Measurements from ENCODE around the gene PDE4D. TPM values are rescaled to one million over a fixed set of nuclear protein-coding genes. Genes with fewer than 3 reads are reported as not detected.

The PDE4D gene
- total RNA-seq, 6 experiments from 2014 or later = 1.6 to 10.3 (median 5.6) TPM

DNA sequence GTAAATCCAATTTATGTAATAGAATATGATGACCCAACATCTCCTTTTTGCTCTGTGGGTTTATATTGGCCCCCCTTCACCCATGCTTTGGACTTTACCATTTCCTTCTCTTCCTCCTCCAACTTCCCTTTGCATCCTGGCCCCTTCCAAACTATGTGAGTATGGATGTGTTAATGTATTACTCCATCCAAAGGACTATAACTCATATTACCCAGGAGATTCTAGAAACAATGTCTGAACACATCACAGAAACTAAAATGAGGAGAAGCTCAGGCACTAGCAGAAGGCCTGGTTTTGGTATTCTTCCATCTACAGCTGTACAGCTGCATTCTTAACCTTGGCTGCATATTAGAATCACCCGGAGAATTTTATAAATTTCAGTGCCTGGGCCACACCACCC lies 110.7 kb downstream of the PDE4D start:
- intact Hi-C loops (cut with DNase I) = no loop called here
- no peaks in the 10 kb centered on the region for H3K36me3 ChIP-seq
- 83% methylated on average over 1 of the region's 1 CpG for WGBS (ENCODE audit: insufficient coverage, low coverage, low lambda C conversion rate, missing lambda C conversion rate)
- no peaks in the 10 kb centered on the region for H3K27me3 ChIP-seq
- H3K4me3 ChIP-seq = no peak overlapping the region
- TF ChIP-seq, protein P1, sequence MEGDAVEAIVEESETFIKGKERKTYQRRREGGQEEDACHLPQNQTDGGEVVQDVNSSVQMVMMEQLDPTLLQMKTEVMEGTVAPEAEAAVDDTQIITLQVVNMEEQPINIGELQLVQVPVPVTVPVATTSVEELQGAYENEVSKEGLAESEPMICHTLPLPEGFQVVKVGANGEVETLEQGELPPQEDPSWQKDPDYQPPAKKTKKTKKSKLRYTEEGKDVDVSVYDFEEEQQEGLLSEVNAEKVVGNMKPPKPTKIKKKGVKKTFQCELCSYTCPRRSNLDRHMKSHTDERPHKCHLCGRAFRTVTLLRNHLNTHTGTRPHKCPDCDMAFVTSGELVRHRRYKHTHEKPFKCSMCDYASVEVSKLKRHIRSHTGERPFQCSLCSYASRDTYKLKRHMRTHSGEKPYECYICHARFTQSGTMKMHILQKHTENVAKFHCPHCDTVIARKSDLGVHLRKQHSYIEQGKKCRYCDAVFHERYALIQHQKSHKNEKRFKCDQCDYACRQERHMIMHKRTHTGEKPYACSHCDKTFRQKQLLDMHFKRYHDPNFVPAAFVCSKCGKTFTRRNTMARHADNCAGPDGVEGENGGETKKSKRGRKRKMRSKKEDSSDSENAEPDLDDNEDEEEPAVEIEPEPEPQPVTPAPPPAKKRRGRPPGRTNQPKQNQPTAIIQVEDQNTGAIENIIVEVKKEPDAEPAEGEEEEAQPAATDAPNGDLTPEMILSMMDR (IDR thresholded peaks at IDR 0.05) = no peak
- TF ChIP-seq POLR2A (IDR thresholded peaks at IDR 0.05) = no peak
- DNase-seq (no peak), ATAC-seq (no peak)
- H3K4me1 ChIP-seq = no peaks in the 10 kb centered on the region
- no peaks in the 10 kb centered on the region for H3K9me3 ChIP-seq
- no peak overlapping the region for H3K27ac ChIP-seq

DNA sequence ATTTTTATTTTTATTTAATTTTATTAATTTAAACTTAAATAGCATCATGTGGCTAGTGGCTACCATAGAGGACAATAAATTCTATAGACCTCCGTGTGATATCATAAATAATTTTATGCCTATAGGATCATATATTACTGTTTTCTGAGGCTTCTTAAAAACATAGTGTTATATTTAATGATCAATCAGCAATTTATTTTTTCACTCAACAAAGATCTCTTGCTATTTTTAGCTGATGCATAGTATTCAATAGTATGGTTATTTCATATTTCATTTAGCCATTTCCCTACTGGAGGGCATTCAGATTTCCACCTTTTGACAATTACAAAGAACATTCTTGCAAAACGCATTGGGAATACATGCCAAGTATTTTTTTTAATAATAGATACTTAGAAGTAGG lies 114.1 kb downstream of the PDE4D start:
- no peak overlapping the region for H3K27ac ChIP-seq
- 65% methylated on average over 2 of the region's 2 CpGs for WGBS (ENCODE audit: insufficient coverage, low coverage, low lambda C conversion rate, missing lambda C conversion rate)
- H3K4me3 ChIP-seq = no peak overlapping the region
- H3K4me1 ChIP-seq = no peaks in the 10 kb centered on the region
- H3K9me3 ChIP-seq = no peaks in the 10 kb centered on the region
- DNase-seq (no peak), ATAC-seq (no peak)
- no peaks in the 10 kb centered on the region for H3K36me3 ChIP-seq
- intact Hi-C loops (cut with DNase I) = no loop called here
- TF ChIP-seq POLR2A (IDR thresholded peaks at IDR 0.05) = no peak
- TF ChIP-seq, protein P1 (IDR thresholded peaks at IDR 0.05) = no peak
- H3K27me3 ChIP-seq = no peaks in the 10 kb centered on the region

- TF ChIP-seq, protein P1 (IDR thresholded peaks at IDR 0.05) = no peak
- no peak for TF ChIP-seq POLR2A (IDR thresholded peaks at IDR 0.05)
- WGBS (ENCODE audit: insufficient coverage, low coverage, low lambda C conversion rate, missing lambda C conversion rate) = 59% methylated on average over 4 of the region's 4 CpGs
- intact Hi-C loops (cut with DNase I) = no loop called here
- ATAC-seq = no peak
- Histone ChIP-seq H3K4me1 (no peaks in the 10 kb centered on the region), H3K27me3 (no peaks in the 10 kb centered on the region), H3K27ac (no peak overlapping the region), H3K4me3 (no peak overlapping the region), H3K36me3 (no peaks in the 10 kb centered on the region), H3K9me3 (no peaks in the 10 kb centered on the region)
- DNase-seq = no peak
These were observed 116.5 kb downstream of the PDE4D start for GRCh38 chr5:59777028-59777427.

- Histone ChIP-seq H3K4me3 (no peak overlapping the region), H3K27ac (no peak overlapping the region), H3K36me3 (no peaks in the 10 kb centered on the region), H3K4me1 (no peaks in the 10 kb centered on the region), H3K27me3 (no peaks in the 10 kb centered on the region), H3K9me3 (no peaks in the 10 kb centered on the region)
- ATAC-seq = no peak
- intact Hi-C loops (cut with DNase I) = no loop called here
- no peak for DNase-seq
- TF ChIP-seq, protein P1 (IDR thresholded peaks at IDR 0.05) = no peak
- no peak for TF ChIP-seq POLR2A (IDR thresholded peaks at IDR 0.05)
These were observed 120.2 kb downstream of the PDE4D start for GRCh38 chr5:59773294-59773693.

GRCh38 chr5:59772757-59773156 lies 120.8 kb downstream of the PDE4D start:
- no peak overlapping the region for H3K27ac ChIP-seq
- DNase-seq (no peak), ATAC-seq (no peak)
- WGBS (ENCODE audit: insufficient coverage, low coverage, low lambda C conversion rate, missing lambda C conversion rate) = 63% methylated on average over 2 of the region's 2 CpGs
- no peak overlapping the region for H3K4me3 ChIP-seq
- no peaks in the 10 kb centered on the region for H3K27me3 ChIP-seq
- no peaks in the 10 kb centered on the region for H3K36me3 ChIP-seq
- H3K9me3 ChIP-seq = no peaks in the 10 kb centered on the region
- TF ChIP-seq, protein P1 (IDR thresholded peaks at IDR 0.05) = no peak
- no peak for TF ChIP-seq POLR2A (IDR thresholded peaks at IDR 0.05)
- no peaks in the 10 kb centered on the region for H3K4me1 ChIP-seq
- intact Hi-C loops (cut with DNase I) = no loop called here

All from right lobe of liver (tissue), 6 donors.